Activated CD4-positive, alpha-beta T cell treated with anti-CD3 and anti-CD28 coated beads, Interleukin-2, Interleukin-4, amounts not matched to agents 100 ng/mL and 50 ng/mL, durations not matched to agents 16 hours and 8 hours (primary cell): ENCODE results near the gene FGF9.

Experiments used
- DNase-seq: peaks from one replicate; pipeline ENCODE4 v3.0.0-alpha.2; 2020; ENCODE audit warnings: low spot score

FGF9 gene

DNA sequence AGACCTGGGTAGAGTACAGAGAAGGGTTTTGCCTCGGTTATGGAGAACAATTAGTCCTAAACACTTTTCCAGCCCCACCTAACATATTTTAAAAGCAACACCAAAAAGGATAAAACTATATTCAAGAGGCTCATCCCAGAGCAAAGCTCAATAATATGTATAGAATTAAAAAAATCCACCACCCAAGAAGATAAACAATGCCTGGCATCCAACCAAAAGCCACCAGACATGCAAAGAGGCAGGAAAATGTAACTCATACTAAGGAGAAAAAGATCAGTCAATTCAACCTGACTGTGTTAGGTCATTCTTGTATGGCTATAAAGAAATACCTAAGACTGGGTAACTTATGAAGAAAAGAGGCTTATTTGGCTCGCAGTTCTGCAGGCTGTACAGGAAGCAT is 39.3 kb downstream of the FGF9 start:
- no peak for DNase-seq

- DNase-seq = no peak
Observed at GRCh38 chr13:21717817-21718216, 46.9 kb downstream of the FGF9 start.

DNA sequence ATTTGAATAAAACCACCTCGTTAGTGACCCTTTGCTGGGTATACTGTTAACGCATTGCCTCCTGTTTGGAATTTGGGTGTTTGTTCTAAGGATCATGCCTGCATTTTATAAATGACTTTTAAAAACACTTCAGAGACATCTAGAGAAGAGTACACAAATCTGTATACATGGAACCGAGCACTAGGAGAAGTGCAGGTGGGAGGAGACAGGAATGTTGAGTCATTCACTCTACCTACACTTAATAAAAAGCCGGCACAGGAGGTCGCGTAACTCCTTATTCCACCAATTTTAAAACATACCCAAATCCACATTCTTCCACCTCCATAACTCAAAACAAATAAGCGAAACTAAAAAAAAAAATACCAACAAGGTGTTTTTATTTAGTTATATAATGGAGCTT is 48.6 kb downstream of the FGF9 start:
- DNase-seq = no peak

GRCh38 chr13:21723807-21724505 is 53.1 kb downstream of the FGF9 start:
- DNase-seq = no peak

DNA sequence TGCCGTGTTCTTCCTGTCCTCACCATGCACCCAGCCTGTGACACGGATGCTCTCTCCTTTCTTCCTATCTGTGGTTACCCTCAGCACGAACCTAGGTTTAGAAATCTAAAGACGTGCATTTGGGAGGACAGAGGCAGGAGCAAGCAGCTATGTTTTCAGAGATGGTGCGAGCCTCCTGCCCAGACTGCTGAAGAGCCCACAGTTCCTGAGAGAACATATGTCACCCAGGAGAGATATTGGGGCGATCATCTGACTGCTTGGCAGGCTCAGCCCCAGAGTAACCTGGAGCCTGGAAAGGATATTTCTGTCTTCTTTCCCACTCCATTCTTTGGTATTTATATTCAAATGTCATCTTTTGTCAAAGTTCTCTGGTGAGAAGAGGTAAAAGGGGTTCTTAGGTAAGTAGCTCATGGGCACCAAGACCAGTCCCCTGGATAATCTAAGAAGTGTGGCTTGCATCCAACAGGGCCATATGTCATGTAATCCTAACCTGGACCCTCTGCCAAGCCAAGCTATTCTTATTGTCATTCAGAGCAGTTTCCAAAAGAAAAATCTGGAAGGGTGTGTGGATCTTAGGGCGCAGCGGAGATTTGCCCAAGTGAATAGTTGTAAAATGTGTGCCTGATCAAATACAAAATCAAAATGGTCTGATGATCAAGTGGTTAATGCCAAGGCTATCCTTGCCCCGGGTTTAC is 59.5 kb downstream of the FGF9 start:
- no peak for DNase-seq

DNA sequence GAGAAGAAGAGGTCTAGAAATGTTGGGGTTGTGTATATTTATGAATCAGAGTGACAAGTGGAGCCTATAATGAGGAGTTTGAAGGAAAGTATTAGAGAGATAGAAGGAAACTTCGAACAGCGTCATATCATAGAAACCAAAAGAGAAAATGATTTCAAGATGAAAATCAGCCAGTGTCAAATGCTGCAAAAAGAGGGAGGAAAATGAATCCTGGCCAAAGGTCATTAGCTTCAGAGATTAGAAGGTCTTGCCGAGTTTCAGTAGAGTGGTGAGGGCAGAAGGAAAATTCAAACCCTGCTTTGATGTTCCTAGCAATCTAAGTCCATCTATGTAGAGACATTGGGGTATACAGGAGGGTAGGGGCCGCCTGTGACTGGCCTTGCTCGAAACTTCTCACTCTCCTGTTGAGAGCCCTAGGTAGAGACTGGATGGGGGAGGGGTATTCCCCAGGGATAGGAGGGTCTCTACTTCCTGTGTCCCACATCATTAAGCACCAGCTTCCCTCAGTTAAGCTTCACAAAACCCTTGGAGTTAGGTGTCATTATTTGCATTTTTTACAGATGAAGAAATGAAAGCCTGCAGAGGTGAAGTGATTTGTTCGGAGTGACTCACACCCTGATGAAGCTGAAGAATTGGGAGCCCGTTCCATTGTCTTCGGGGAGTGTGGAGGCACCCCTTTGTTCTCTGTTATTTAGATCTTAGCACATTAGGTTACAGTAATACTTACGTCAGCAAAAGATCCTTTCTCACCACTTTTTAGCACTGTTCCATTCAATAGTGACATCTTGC is 62.8 kb downstream of the FGF9 start:
- DNase-seq = no peak

DNA sequence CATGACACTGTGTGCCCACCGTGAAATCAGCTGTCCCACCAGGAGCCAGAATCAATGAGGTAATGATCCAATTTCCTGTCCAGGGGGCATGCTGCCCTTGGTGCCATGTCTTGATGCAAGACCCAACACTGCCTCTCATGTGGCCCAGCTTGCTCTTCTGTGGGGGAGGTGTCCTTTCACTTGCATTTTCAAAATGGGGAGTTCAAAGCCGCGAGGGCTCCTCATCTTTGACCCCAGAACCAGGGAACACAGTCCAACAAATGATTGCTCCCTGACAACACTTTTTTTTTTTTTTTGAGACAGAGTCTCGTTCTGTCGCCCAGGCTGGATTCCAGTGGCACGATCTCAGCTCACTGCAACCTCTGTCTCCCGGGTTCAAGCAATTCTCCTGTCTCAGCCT is 64.1 kb downstream of the FGF9 start:
- no peak for DNase-seq

- no peak for DNase-seq
Observed at GRCh38 chr13:21735701-21736401, 65.0 kb downstream of the FGF9 start.

- DNase-seq = no peak
Observed at GRCh38 chr13:21736926-21737325, 66.1 kb downstream of the FGF9 start.

GRCh38 chr13:21738630-21739029 is 67.8 kb downstream of the FGF9 start:
- no peak for DNase-seq

DNA sequence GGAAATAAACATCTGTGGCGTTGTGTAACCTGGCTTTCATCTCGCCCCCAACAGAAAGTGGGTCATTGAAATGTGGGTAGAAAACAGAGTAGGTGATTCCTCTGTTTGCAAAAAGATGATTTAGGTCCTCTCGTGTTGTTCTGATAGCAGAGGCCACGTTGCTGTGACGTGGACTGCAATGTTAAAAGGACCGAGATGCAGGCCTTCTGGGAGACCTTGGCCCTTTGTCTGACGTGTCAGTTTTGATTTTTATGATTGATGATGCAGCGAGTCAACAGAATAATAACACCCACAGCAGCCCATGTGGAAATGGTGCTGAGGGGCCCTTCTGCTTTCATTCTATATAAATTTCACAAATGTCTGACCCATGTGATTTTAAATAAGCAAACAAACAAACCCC is 68.9 kb downstream of the FGF9 start:
- DNase-seq = no peak

- DNase-seq = no peak
Observed at GRCh38 chr13:21741396-21741979, 70.6 kb downstream of the FGF9 start.

GRCh38 chr13:21742096-21742495 is 71.2 kb downstream of the FGF9 start:
- no peak for DNase-seq

DNA sequence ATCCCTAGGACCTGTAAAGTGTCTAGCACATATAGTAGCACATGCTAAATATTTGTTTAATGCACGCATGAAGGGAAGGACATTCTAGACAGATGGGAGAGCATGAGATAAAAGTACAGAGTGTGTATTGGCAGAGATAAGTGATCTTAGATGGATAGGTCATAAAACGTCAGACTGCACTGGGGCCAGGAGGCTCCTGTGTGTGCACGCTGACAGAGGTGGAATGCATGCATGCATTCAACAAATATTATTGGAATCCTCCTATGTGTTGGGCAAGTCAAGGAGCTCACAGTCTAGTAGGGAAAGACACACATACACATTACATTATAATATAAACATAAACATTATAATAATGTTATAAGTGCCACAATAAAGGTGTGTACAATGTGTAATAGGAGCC is 73.3 kb downstream of the FGF9 start:
- DNase-seq = no peak

- no peak for DNase-seq
Observed at GRCh38 chr13:21745307-21745706, 74.4 kb downstream of the FGF9 start.

- DNase-seq = no peak
Observed at GRCh38 chr13:21747456-21747855, 76.6 kb downstream of the FGF9 start.

GRCh38 chr13:21748166-21748565 is 77.3 kb downstream of the FGF9 start:
- DNase-seq = no peak

- no peak for DNase-seq
Observed at GRCh38 chr13:21749410-21749809, 78.5 kb downstream of the FGF9 start.

DNA sequence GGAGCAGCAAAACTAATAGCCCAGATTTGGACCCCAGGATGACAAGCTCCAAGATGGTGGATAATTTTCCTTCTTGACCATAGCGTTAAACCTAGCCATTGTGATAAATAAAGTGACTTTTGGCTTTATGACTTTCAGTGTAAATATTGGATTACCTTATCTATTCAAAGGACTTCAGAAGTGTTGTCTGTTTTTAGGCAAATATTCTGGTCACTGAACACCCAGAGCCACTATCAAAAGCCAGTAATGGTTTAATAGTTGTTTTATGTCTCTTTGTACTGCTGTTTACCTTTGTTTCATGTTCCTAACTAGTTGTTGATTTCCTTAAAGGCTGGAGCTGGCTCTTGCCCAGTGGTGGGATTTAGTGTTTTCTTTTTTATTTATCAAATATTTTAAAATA is 81.6 kb downstream of the FGF9 start:
- no peak for DNase-seq

DNA sequence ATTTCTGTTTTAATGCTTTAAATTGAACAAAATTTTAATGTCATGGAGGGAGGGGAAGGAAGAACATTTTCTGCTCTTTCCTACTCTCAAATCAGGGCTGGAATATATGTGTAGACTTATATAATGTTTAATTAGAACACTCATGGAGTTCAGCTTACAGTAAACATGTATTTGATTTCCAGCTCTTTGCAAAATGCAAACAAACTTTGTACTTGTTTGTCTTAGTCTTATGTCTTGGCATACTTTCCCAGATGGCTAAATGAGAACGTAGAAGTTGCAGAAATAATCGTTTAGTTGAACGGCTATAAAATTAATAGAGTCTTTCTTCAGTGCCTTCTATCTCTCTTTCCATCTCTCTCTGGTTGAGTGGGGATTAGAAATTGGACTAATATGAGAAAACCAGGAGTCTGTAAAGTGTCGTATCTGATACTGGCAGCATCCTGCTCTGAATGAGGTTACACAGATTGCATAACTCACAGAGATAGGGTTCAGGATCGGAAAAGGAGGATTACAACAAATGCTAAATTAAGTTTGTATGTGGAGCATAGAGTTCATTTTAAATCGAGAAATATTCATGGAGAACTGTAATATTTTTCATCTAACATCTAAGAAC is 82.3 kb downstream of the FGF9 start:
- DNase-seq = no peak
